Caco-2 (cell line): ENCODE data around the gene LTBP1. TPM values are rescaled to one million over a fixed set of nuclear protein-coding genes. Genes with fewer than 3 reads are reported as not detected.

Experiments
- BruUV-seq: library from RNA; stranded (reverse); fragments of 400-500 nt; replicated peaks from 2 replicates; lab custom pipeline; 2021; lab: Mats Ljungman, UMichigan
- CTCF ChIA-PET: fragments of 300-600 bp; sonication (Branson Sonifier 250); formaldehyde crosslinking; loops from one replicate; lab custom pipeline; 2022; ENCODE audit warnings: antibody characterized with exemption; lab: Charles Lee
- POLR2A ChIA-PET: fragments of 300-600 bp; sonication (Branson Sonifier 250); formaldehyde crosslinking; loops from one replicate; lab custom pipeline; 2022; ENCODE audit warnings: antibody characterized with exemption; lab: Charles Lee
- DNase-seq, 2 experiments: peaks; one replicate each; pipeline versions ENCODE4 v3.0.0 to v3.0.0-alpha.2; 2020 to 2022
- H3K27me3 ChIP-seq: replicated peaks from 2 replicates; pipeline ENCODE4 v1.6.0; 2011; ENCODE audit warnings: low read length; ENCODE audit not compliant: control insufficient read depth, insufficient read depth
- H3K36me3 ChIP-seq: 2 replicates; pipeline ENCODE4 v1.5.1; 2011; ENCODE audit warnings: low read length; ENCODE audit not compliant: control insufficient read depth, insufficient read depth
- H3K4me1 ChIP-seq: fragments of 250-450 bp; sonication (Bioruptor Pico); 2 replicates; pipeline ENCODE4 v1.5.1; 2020; ENCODE audit warnings: mild to moderate bottlenecking
- H3K4me3 ChIP-seq: 2 replicates; pipeline ENCODE4 v1.5.1; 2011; ENCODE audit warnings: low read depth, mild to moderate bottlenecking, control low read depth, low read length
- H3K9me3 ChIP-seq: fragments of 250-450 bp; sonication (Bioruptor Pico); 2 replicates; pipeline ENCODE4 v1.5.1; 2020; ENCODE audit warnings: mild to moderate bottlenecking, moderate library complexity
- H3K27ac Mint-ChIP-seq: one replicate; pipeline ENCODE4 v1.8.0; 2022; ENCODE audit warnings: mixed read lengths; ENCODE audit not compliant: unreplicated experiment
- H3K27me3 Mint-ChIP-seq: one replicate; pipeline ENCODE4 v1.8.0; 2022; ENCODE audit warnings: mixed read lengths; ENCODE audit not compliant: insufficient read depth, unreplicated experiment
- H3K36me3 Mint-ChIP-seq: one replicate; pipeline ENCODE4 v1.8.0; 2022; ENCODE audit warnings: mild to moderate bottlenecking, mixed read lengths; ENCODE audit not compliant: insufficient read depth, unreplicated experiment
- H3K4me1 Mint-ChIP-seq: one replicate; pipeline ENCODE4 v1.8.0; 2022; ENCODE audit warnings: low read depth, mixed read lengths; ENCODE audit not compliant: unreplicated experiment
- H3K4me3 Mint-ChIP-seq: one replicate; pipeline ENCODE4 v1.8.0; 2022; ENCODE audit warnings: mild to moderate bottlenecking, moderate library complexity, mixed read lengths; ENCODE audit not compliant: unreplicated experiment
- H3K9me3 Mint-ChIP-seq: one replicate; pipeline ENCODE4 v1.8.0; 2022; ENCODE audit warnings: mixed read lengths; ENCODE audit not compliant: unreplicated experiment
- intact Hi-C: fragments of 100-400 bp; cut with micrococcal nuclease; formaldehyde crosslinking; loops from one replicate; pipeline ENCODE4 v1.10.0; 2022; ENCODE audit not compliant: unreplicated experiment
- total RNA-seq: library from RNA; stranded (reverse); gene quantifications from 2 replicates; pipeline ENCODE4 v1.2.3, GENCODE V29; 2022
- TF ChIP-seq, protein P1 (sequence below), 2 experiments: fragments of 200-600 bp in 1 of 2; IDR thresholded peaks; 1 replicate in 1 of 2; 2 replicates in 1 of 2; pipeline versions ENCODE4 v1.5.1 to v1.8.0; 2011 to 2022; ENCODE audit warnings: antibody characterized with exemption in 1 of 2, control low read depth in 1 of 2, inconsistent platforms in 1 of 2, low read depth in 1 of 2, low read length in 1 of 2, mild to moderate bottlenecking in 1 of 2, moderate library complexity in 1 of 2; ENCODE audit not compliant: insufficient read depth in 1 of 2, severe bottlenecking in 1 of 2, unreplicated experiment in 1 of 2

The LTBP1 gene
- total RNA-seq, 1 experiment from 2014 or later = 64.2 TPM

DNA sequence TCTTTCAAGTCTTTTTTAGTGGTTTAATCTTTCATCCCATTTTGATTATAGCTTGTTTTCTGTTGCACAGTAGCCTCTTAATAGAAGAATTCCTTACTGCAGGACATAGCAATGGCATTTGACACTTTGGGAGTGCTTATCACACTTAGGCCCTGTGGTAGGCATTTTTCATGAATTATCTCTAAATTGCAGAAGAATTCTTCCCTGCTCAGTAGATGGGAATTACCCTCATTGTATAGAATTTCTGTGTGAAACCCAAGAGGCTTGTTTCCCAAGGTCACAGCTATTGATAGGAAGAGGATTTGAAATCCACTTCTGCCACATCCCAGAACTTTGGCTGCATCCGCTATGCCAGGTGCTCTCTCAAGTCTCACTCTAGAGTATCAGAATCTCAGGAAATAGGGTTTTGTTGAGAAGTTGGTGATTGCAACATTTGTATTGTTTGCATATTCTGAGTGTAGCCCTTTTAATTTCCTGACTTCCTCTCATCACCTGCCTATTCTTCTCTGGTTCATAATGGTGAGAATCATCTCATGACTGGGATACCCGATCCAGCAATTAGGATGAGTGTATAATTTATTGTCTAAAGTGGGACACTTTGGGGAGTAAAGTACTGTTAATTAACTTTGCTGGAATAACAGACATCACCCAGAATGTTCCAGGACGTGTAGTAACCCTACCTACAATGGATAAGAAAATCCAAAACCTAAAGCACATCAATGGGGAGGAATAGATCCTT is 274.5 kb downstream of the LTBP1 start:
- peaks cover 6% of the 10 kb centered on the region; the same call in 1 of the 2 replicates for H3K4me1 ChIP-seq
- no peaks in the 10 kb centered on the region for H3K36me3 ChIP-seq
- H3K27me3 ChIP-seq = no peaks in the 10 kb centered on the region
- no peaks in the 10 kb centered on the region for H3K9me3 ChIP-seq
- Mint-ChIP-seq H3K27ac (no peak overlapping the region), H3K36me3 (no peaks in the 10 kb centered on the region), H3K4me1 (peaks cover 12% of the 10 kb centered on the region), H3K27me3 (no peaks in the 10 kb centered on the region), H3K9me3 (peaks cover 11% of the 10 kb centered on the region), H3K4me3 (no peak overlapping the region)
- no TSS peak for BruUV-seq
- H3K4me3 ChIP-seq = no peak overlapping the region
- intact Hi-C loops = no loop called here
- DNase-seq = no peak
- ChIA-PET POLR2A (no interaction called here), CTCF (no interaction called here)
- TF ChIP-seq, protein P1, sequence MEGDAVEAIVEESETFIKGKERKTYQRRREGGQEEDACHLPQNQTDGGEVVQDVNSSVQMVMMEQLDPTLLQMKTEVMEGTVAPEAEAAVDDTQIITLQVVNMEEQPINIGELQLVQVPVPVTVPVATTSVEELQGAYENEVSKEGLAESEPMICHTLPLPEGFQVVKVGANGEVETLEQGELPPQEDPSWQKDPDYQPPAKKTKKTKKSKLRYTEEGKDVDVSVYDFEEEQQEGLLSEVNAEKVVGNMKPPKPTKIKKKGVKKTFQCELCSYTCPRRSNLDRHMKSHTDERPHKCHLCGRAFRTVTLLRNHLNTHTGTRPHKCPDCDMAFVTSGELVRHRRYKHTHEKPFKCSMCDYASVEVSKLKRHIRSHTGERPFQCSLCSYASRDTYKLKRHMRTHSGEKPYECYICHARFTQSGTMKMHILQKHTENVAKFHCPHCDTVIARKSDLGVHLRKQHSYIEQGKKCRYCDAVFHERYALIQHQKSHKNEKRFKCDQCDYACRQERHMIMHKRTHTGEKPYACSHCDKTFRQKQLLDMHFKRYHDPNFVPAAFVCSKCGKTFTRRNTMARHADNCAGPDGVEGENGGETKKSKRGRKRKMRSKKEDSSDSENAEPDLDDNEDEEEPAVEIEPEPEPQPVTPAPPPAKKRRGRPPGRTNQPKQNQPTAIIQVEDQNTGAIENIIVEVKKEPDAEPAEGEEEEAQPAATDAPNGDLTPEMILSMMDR (IDR thresholded peaks at IDR 0.05; ENCODE audit: insufficient read depth in 1 of 2, low read depth in 1 of 2, low read length in 1 of 2, severe bottlenecking in 1 of 2, unreplicated experiment in 1 of 2) = no peak

DNA sequence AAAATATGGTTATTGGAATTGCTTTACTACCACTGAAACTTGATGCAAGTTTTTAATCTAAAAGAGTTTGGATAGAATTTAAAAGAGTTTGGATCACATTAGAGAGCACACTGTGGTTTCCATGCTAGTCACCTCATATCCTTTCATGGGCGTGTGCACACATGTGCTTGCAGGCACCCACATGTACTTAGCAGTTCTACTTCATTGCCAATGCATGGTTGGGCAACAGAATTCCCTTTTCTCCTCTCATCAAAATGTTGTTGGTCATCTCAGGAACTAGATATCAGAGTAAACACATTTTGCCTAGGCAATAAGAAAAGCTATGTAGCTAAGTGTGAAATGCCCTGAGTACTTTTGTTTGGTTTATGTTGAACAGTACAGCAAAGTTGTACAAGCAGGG is 275.6 kb downstream of the LTBP1 start:
- H3K4me1 ChIP-seq = peaks cover 6% of the 10 kb centered on the region; the same call in 1 of the 2 replicates
- no peaks in the 10 kb centered on the region for H3K27me3 ChIP-seq
- no peaks in the 10 kb centered on the region for H3K36me3 ChIP-seq
- BruUV-seq = no TSS peak
- POLR2A ChIA-PET = no interaction called here
- H3K36me3 Mint-ChIP-seq = no peaks in the 10 kb centered on the region
- no peak for DNase-seq
- intact Hi-C loops = no loop called here
- H3K27me3 Mint-ChIP-seq = no peaks in the 10 kb centered on the region
- H3K27ac Mint-ChIP-seq = no peak overlapping the region
- peaks cover 11% of the 10 kb centered on the region for H3K9me3 Mint-ChIP-seq
- TF ChIP-seq, protein P1 (IDR thresholded peaks at IDR 0.05; ENCODE audit: insufficient read depth in 1 of 2, low read depth in 1 of 2, low read length in 1 of 2, severe bottlenecking in 1 of 2, unreplicated experiment in 1 of 2) = no peak
- no peaks in the 10 kb centered on the region for H3K9me3 ChIP-seq
- CTCF ChIA-PET = no interaction called here
- peaks cover 7% of the 10 kb centered on the region for H3K4me1 Mint-ChIP-seq
- H3K4me3 ChIP-seq = no peak overlapping the region
- no peak overlapping the region for H3K4me3 Mint-ChIP-seq

DNA sequence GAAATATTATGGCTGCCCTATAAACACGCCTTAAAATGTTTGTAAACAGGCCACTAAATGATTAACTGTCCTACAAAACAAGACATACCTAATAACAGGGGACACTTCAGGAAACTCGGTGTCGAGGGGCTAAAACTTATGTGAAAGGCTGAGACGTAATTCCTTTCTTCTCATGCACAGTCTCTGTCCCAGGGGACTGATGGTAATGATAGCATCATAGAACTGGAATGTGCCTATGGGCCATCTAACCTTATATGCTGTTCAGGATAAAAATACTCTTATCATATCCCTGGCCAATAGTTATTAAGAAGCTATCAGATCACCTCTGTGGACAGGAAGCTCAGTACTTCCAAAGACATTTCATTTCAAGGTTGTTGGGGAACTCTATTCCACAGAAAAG is 277.1 kb downstream of the LTBP1 start:
- Mint-ChIP-seq H3K27ac (no peak overlapping the region), H3K4me1 (peaks cover 7% of the 10 kb centered on the region), H3K27me3 (no peaks in the 10 kb centered on the region), H3K9me3 (peaks cover 11% of the 10 kb centered on the region), H3K36me3 (no peaks in the 10 kb centered on the region), H3K4me3 (no peak overlapping the region)
- POLR2A ChIA-PET = no interaction called here
- Histone ChIP-seq H3K4me3 (no peak overlapping the region), H3K9me3 (no peaks in the 10 kb centered on the region), H3K4me1 (peaks cover 6% of the 10 kb centered on the region; the same call in 1 of the 2 replicates), H3K27me3 (no peaks in the 10 kb centered on the region), H3K36me3 (no peaks in the 10 kb centered on the region)
- intact Hi-C loops = no loop called here
- TF ChIP-seq, protein P1 (IDR thresholded peaks at IDR 0.05; ENCODE audit: insufficient read depth in 1 of 2, low read depth in 1 of 2, low read length in 1 of 2, severe bottlenecking in 1 of 2, unreplicated experiment in 1 of 2) = no peak
- CTCF ChIA-PET = no interaction called here
- BruUV-seq = no TSS peak
- no peak for DNase-seq
